A549 (cell line): ENCODE measurements around the gene SIDT1.

ENCODE experiments used
- BHLHE40 ChIP-seq: IDR thresholded peaks from 2 replicates; pipeline ENCODE4 v1.6.1; 2012; ENCODE audit warnings: low read depth, low read length, inconsistent platforms
- CEBPB ChIP-seq, 2 experiments: fragments of >200 bp in 1 of 2; sonication (Bioruptor Twin) in 1 of 2; formaldehyde crosslinking in 1 of 2; IDR thresholded peaks; 2 replicates each; pipeline ENCODE4 v1.6.1; 2012 to 2016
- CTCF ChIP-seq: fragments of >200 bp; sonication (Bioruptor Twin); formaldehyde crosslinking; IDR thresholded peaks from 3 replicates; pipeline ENCODE4 v1.5.1; 2016
- FOSL2 ChIP-seq, 2 experiments: fragments of 450-650 bp in 1 of 2; fragments of >200 bp in 1 of 2; sonication (Bioruptor Twin) in 1 of 2; formaldehyde crosslinking; IDR thresholded peaks; 2 replicates each; pipeline versions ENCODE4 v1.5.0 to v1.6.1; 2016 to 2020; ENCODE audit warnings: mild to moderate bottlenecking in 1 of 2, moderate library complexity in 1 of 2
- KDM5A ChIP-seq: fragments of 200-600 bp; sonication (generic); IDR thresholded peaks from 2 replicates; pipeline ENCODE4 v1.6.1; 2016; ENCODE audit warnings: antibody characterized with exemption, mild to moderate bottlenecking
- MAFK ChIP-seq: fragments of 450-650 bp; IDR thresholded peaks from 2 replicates; pipeline ENCODE4 v1.6.1; 2014; ENCODE audit not compliant: partially characterized antibody
- NPAS2 ChIP-seq: fragments of 250-450 bp; sonication (Bioruptor Pico); IDR thresholded peaks from 2 replicates; pipeline ENCODE4 v1.8.0; 2022; ENCODE audit warnings: mild to moderate bottlenecking, moderate library complexity, borderline replicate concordance
- POLR2A ChIP-seq: IDR thresholded peaks from 2 replicates; pipeline ENCODE4 v1.6.1; 2012; ENCODE audit warnings: mild to moderate bottlenecking, low read length
- RAD21 ChIP-seq, 2 experiments: fragments of >200 bp in 1 of 2; sonication (Bioruptor Twin) in 1 of 2; formaldehyde crosslinking in 1 of 2; IDR thresholded peaks in 1 of 2; conservative IDR thresholded peaks in 1 of 2; 2 replicates in 1 of 2; 3 replicates in 1 of 2; pipeline ENCODE4 v1.6.1; 2012 to 2018; ENCODE audit warnings: inconsistent platforms in 1 of 2
- RCOR1 ChIP-seq: fragments of 150-350 bp; IDR thresholded peaks from 2 replicates; pipeline ENCODE4 v1.6.1; 2014; ENCODE audit warnings: antibody characterized with exemption, low read length, low read depth
- REST ChIP-seq: fragments of 200-600 bp; sonication (generic); IDR thresholded peaks from 2 replicates; pipeline ENCODE4 v1.6.1; 2016; ENCODE audit warnings: antibody characterized with exemption, mild to moderate bottlenecking, moderate library complexity
- TFCP2L1 ChIP-seq: fragments of 250-450 bp; sonication (Bioruptor Pico); IDR thresholded peaks from 2 replicates; pipeline ENCODE4 v1.5.0; 2021; ENCODE audit warnings: mild to moderate bottlenecking
- USF2 ChIP-seq: fragments of 450-650 bp; IDR thresholded peaks from 2 replicates; pipeline ENCODE4 v1.6.1; 2014; ENCODE audit warnings: antibody characterized with exemption
- ZFP36 ChIP-seq: fragments of 450-650 bp; IDR thresholded peaks from 2 replicates; pipeline ENCODE4 v1.6.1; 2014; ENCODE audit warnings: borderline replicate concordance; ENCODE audit not compliant: partially characterized antibody

GRCh38 chr3:113556316-113556945 lies 24.1 kb downstream of the SIDT1 start:
- TF ChIP-seq CTCF = no peak
- no peak for TF ChIP-seq RCOR1
- TF ChIP-seq NPAS2 (CRISPR knock-in tag) = no peak
- TF ChIP-seq RAD21 (conservative IDR thresholded peaks at IDR 0.05 in 1 of 2, IDR thresholded peaks at IDR 0.05 in 1 of 2) = no peak
- no peak for TF ChIP-seq POLR2A
- TF ChIP-seq USF2 = no peak
- TF ChIP-seq TFCP2L1 (CRISPR knock-in tag) = no peak
- no peak for TF ChIP-seq ZFP36
- TF ChIP-seq BHLHE40 = no peak
- TF ChIP-seq MAFK = no peak
- TF ChIP-seq CEBPB (IDR thresholded peaks at IDR 0.05) = no peak
- no peak for TF ChIP-seq REST
- no peak for TF ChIP-seq KDM5A
- no peak for TF ChIP-seq FOSL2 (IDR thresholded peaks at IDR 0.05)
- TF ChIP-seq FOSL2 (CRISPR knock-in tag; IDR thresholded peaks at IDR 0.05) = no peak
